H9 (cell line): Measurements from ENCODE around the gene TSC22D4. TPM values are rescaled to one million over a fixed set of nuclear protein-coding genes. Genes with fewer than 3 reads are reported as not detected.

Experiments used
- DNase-seq: peaks from one replicate; pipeline ENCODE4 v3.0.0-alpha.2; 2017
- H2AFZ ChIP-seq: one replicate; pipeline ENCODE4 v1.6.1; 2013; ENCODE audit warnings: mild to moderate bottlenecking, low read length, control low read depth, moderate library complexity
- H2AK5ac ChIP-seq: 2 replicates; pipeline ENCODE4 v1.6.1; 2013; ENCODE audit warnings: low read length, control low read depth, mixed read lengths; ENCODE audit not compliant: insufficient read length
- H2BK120ac ChIP-seq: one replicate; pipeline ENCODE4 v1.6.1; 2013; ENCODE audit warnings: low read depth, mild to moderate bottlenecking, low read length, control low read depth, inconsistent platforms; ENCODE audit not compliant: poor library complexity, severe bottlenecking
- H2BK12ac ChIP-seq: 2 replicates; pipeline ENCODE4 v1.6.1; 2013; ENCODE audit warnings: low read length, control low read depth, mixed read lengths, low read depth; ENCODE audit not compliant: insufficient read length
- H2BK15ac ChIP-seq: 2 replicates; pipeline ENCODE4 v1.6.1; 2013; ENCODE audit warnings: low read depth, low read length, control low read depth
- H2BK20ac ChIP-seq: one replicate; pipeline ENCODE4 v1.6.1; 2013; ENCODE audit warnings: low read depth, mild to moderate bottlenecking, low read length, control low read depth, inconsistent platforms; ENCODE audit not compliant: poor library complexity, severe bottlenecking
- H2BK5ac ChIP-seq: 2 replicates; pipeline ENCODE4 v1.6.1; 2013; ENCODE audit warnings: low read length, control low read depth, mixed read lengths; ENCODE audit not compliant: insufficient read length
- H3K14ac ChIP-seq: 2 replicates; pipeline ENCODE4 v1.6.1; 2013; ENCODE audit warnings: low read length, control low read depth; ENCODE audit not compliant: insufficient read depth
- H3K18ac ChIP-seq: 2 replicates; pipeline ENCODE4 v1.6.1; 2013; ENCODE audit warnings: low read depth, mild to moderate bottlenecking, mixed read lengths, low read length, control low read depth; ENCODE audit not compliant: insufficient read length
- H3K23ac ChIP-seq: 2 replicates; pipeline ENCODE4 v1.6.1; 2013; ENCODE audit warnings: low read length, control low read depth, mixed read lengths, low read depth; ENCODE audit not compliant: insufficient read length
- H3K23me2 ChIP-seq: 2 replicates; pipeline ENCODE4 v1.6.1; 2013; ENCODE audit warnings: low read depth, mild to moderate bottlenecking, mixed read lengths, low read length, control low read depth; ENCODE audit not compliant: insufficient read length, poor library complexity, severe bottlenecking
- H3K27ac ChIP-seq: 2 replicates; pipeline ENCODE4 v1.5.1; 2013; ENCODE audit warnings: low read length, control low read depth, mixed read lengths, low read depth; ENCODE audit not compliant: insufficient read length
- H3K27me3 ChIP-seq: 2 replicates; pipeline ENCODE4 v1.6.1; 2013; ENCODE audit warnings: low read length, control low read depth, inconsistent platforms; ENCODE audit not compliant: insufficient read depth
- H3K4ac ChIP-seq: 2 replicates; pipeline ENCODE4 v1.6.1; 2013; ENCODE audit warnings: low read depth, mild to moderate bottlenecking, control low read depth, inconsistent platforms, low read length, moderate library complexity
- H3K4me1 ChIP-seq: 2 replicates; pipeline ENCODE4 v1.6.1; 2013; ENCODE audit warnings: low read length, control low read depth, inconsistent platforms; ENCODE audit not compliant: insufficient read depth
- H3K4me2 ChIP-seq: 2 replicates; pipeline ENCODE4 v1.6.1; 2013; ENCODE audit warnings: low read length, control low read depth, mixed read lengths; ENCODE audit not compliant: insufficient read length, insufficient read depth
- H3K56ac ChIP-seq: 2 replicates; pipeline ENCODE4 v1.6.1; 2013; ENCODE audit warnings: low read depth, mild to moderate bottlenecking, mixed read lengths, low read length, control low read depth; ENCODE audit not compliant: insufficient read length
- H3K79me1 ChIP-seq: 2 replicates; pipeline ENCODE4 v1.6.1; 2013; ENCODE audit warnings: low read depth, mild to moderate bottlenecking, moderate library complexity, low read length, control low read depth, inconsistent platforms; ENCODE audit not compliant: insufficient read depth, poor library complexity, severe bottlenecking
- H3K79me2 ChIP-seq: 2 replicates; pipeline ENCODE4 v1.6.1; 2013; ENCODE audit warnings: low read length, control low read depth, inconsistent platforms; ENCODE audit not compliant: insufficient read depth
- H3K9ac ChIP-seq: 2 replicates; pipeline ENCODE4 v1.6.1; 2013; ENCODE audit warnings: low read length, control low read depth, mixed read lengths; ENCODE audit not compliant: insufficient read length; ENCODE audit errors: extremely low read depth
- H3K9me3 ChIP-seq: one replicate; pipeline ENCODE4 v1.6.1; 2013; ENCODE audit warnings: low read depth, low read length, inconsistent platforms; ENCODE audit not compliant: control insufficient read depth
- H3T11ph ChIP-seq: one replicate; pipeline ENCODE4 v1.6.1; 2013; ENCODE audit warnings: mild to moderate bottlenecking, low read length, control low read depth, inconsistent platforms
- H4K20me1 ChIP-seq: one replicate; pipeline ENCODE4 v1.6.1; 2013; ENCODE audit not compliant: control insufficient read depth, insufficient read length, insufficient read depth
- H4K5ac ChIP-seq: 2 replicates; pipeline ENCODE4 v1.6.1; 2013; ENCODE audit warnings: low read depth, mild to moderate bottlenecking, mixed read lengths, low read length, control low read depth; ENCODE audit not compliant: insufficient read length
- H4K8ac ChIP-seq: replicated peaks from 2 replicates; pipeline ENCODE4 v1.6.1; 2013; ENCODE audit warnings: low read length, control low read depth, mixed read lengths, low read depth; ENCODE audit not compliant: insufficient read length
- H4K91ac ChIP-seq: 2 replicates; pipeline ENCODE4 v1.6.1; 2013; ENCODE audit warnings: low read depth, mild to moderate bottlenecking, moderate library complexity, mixed read lengths, low read length, control low read depth; ENCODE audit not compliant: insufficient read length
- H3K27ac Mint-ChIP-seq, 3 experiments: 2 replicates in 2 of 3; 3 replicates in 1 of 3; pipeline ENCODE4 v1.8.0; 2020 to 2021; ENCODE audit warnings: mixed read lengths in 3 of 3, mild to moderate bottlenecking in 1 of 3, moderate library complexity in 1 of 3
- H3K27me3 Mint-ChIP-seq: 2 replicates; pipeline ENCODE4 v1.8.0; 2021; ENCODE audit warnings: low read depth, mild to moderate bottlenecking, moderate library complexity, mixed read lengths
- H3K36me3 Mint-ChIP-seq, 3 experiments: 2 replicates in 2 of 3; 3 replicates in 1 of 3; pipeline ENCODE4 v1.8.0; 2020 to 2021; ENCODE audit warnings: low read depth in 3 of 3, mixed read lengths in 3 of 3; ENCODE audit not compliant: insufficient read depth in 1 of 3
- H3K4me1 Mint-ChIP-seq, 2 experiments: 2 replicates each; pipeline ENCODE4 v1.8.0; 2020; ENCODE audit warnings: mixed read lengths in 2 of 2
- H3K4me3 Mint-ChIP-seq, 2 experiments: 2 replicates in 1 of 2; 3 replicates in 1 of 2; pipeline ENCODE4 v1.8.0; 2020 to 2021; ENCODE audit warnings: mild to moderate bottlenecking in 2 of 2, mixed read lengths in 2 of 2, moderate library complexity in 1 of 2
- H3K9me3 Mint-ChIP-seq, 2 experiments: 2 replicates in 1 of 2; 3 replicates in 1 of 2; pipeline ENCODE4 v1.8.0; 2020; ENCODE audit warnings: mild to moderate bottlenecking in 2 of 2, mixed read lengths in 2 of 2, moderate library complexity in 1 of 2
- WGBS: extraction: QIAGEN DNeasy Blood & Tissue Kit; methylation state at CpG from one replicate; pipeline ENCODE4 v1.1.7; 2013; ENCODE audit warnings: missing lambda C conversion rate, low lambda C conversion rate, mixed read lengths; ENCODE audit not compliant: insufficient read length; ENCODE audit errors: extremely low coverage; 5-methylcytosine and 5-hydroxymethylcytosine counted together
- total RNA-seq: library from RNA; stranded (reverse); gene quantifications from 2 replicates; pipeline ENCODE4 v1.2.1, GENCODE V29; 2021
- TF ChIP-seq, protein P1 (sequence below): fragments of 200-600 bp; sonication (generic); conservative IDR thresholded peaks from 3 replicates; pipeline ENCODE4 v1.8.0; 2021; ENCODE audit warnings: antibody characterized with exemption, mild to moderate bottlenecking

The TSC22D4 gene
- total RNA-seq, 1 experiment from 2014 or later, result 17.5 TPM

DNA sequence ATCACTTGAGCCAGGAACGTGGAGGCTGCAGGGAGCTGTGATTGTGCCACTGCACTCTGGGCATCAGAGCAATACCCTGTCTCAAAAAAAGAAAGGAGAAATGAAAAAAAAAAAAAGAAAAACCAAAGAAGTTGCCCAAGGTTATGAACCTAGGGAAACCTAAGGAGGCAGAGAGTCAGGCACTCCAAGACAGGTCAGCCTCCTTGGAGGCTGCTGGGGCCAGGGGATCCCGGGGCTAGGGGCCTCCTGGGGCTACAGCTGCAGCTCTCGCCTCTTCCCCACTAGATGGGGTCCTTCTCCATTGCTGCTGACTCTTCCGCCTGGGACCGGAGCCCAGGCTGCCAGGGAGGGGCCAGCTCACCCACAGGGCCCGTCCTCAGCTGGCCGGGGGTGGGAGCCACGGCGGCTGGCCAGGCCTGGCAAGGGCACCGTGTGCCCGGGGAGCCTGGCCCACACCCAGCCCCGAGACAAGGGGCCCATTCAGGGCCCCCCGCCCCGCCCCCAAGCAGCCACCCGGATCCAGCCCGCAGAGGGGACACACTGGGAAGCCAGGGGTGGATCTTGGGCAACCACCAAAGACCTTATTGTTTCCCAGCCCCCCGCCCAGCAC lies 13.2 kb downstream of the TSC22D4 start:
- no peak overlapping the region for H3K18ac ChIP-seq
- no peaks in the 10 kb centered on the region for H3K23me2 ChIP-seq
- H3K36me3 Mint-ChIP-seq, result peaks cover 0 to 3% (median 0%) of the 10 kb centered on the region in 3 experiments; a peak in 1 of 7 replicates
- H3K79me1 ChIP-seq, result no peaks in the 10 kb centered on the region
- no peaks in the 10 kb centered on the region for H3K27me3 ChIP-seq
- H2BK5ac ChIP-seq, result no peak overlapping the region
- H3K27ac Mint-ChIP-seq, result no peak overlapping the region
- no peak overlapping the region for H2AFZ ChIP-seq
- H3K27me3 Mint-ChIP-seq, result peaks cover 7% of the 10 kb centered on the region
- no peak overlapping the region for H3K23ac ChIP-seq
- no peaks in the 10 kb centered on the region for H3K4me1 ChIP-seq
- H4K5ac ChIP-seq, result no peak overlapping the region
- peak overlapping the region; percentile 10 for H3K4me2 ChIP-seq
- no peak overlapping the region for H2BK15ac ChIP-seq
- H2AK5ac ChIP-seq, result no peak overlapping the region
- H2BK20ac ChIP-seq, result no peak overlapping the region
- WGBS, result no CpG with 5 or more reads among the region's 17 CpGs
- H3K4me1 Mint-ChIP-seq, result peaks cover 8 to 14% of the 10 kb centered on the region in 2 experiments; a peak in 3 of 4 replicates
- H4K20me1 ChIP-seq, result peaks cover 4% of the 10 kb centered on the region
- H3T11ph ChIP-seq, result no peak overlapping the region
- H4K91ac ChIP-seq, result no peak overlapping the region
- no peak overlapping the region for H3K14ac ChIP-seq
- no peak overlapping the region for H3K9ac ChIP-seq
- no peak overlapping the region for H3K27ac ChIP-seq
- TF ChIP-seq, protein P1, sequence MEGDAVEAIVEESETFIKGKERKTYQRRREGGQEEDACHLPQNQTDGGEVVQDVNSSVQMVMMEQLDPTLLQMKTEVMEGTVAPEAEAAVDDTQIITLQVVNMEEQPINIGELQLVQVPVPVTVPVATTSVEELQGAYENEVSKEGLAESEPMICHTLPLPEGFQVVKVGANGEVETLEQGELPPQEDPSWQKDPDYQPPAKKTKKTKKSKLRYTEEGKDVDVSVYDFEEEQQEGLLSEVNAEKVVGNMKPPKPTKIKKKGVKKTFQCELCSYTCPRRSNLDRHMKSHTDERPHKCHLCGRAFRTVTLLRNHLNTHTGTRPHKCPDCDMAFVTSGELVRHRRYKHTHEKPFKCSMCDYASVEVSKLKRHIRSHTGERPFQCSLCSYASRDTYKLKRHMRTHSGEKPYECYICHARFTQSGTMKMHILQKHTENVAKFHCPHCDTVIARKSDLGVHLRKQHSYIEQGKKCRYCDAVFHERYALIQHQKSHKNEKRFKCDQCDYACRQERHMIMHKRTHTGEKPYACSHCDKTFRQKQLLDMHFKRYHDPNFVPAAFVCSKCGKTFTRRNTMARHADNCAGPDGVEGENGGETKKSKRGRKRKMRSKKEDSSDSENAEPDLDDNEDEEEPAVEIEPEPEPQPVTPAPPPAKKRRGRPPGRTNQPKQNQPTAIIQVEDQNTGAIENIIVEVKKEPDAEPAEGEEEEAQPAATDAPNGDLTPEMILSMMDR, result peak; percentile 78
- H3K4me3 Mint-ChIP-seq, result 0 out of 5 replicates have a peak overlapping the region, but pooled peaks of 1 of the 2 experiments have one; percentile 14
- H3K56ac ChIP-seq, result no peak overlapping the region
- peak; percentile 80 for DNase-seq
- no peaks in the 10 kb centered on the region for H3K79me2 ChIP-seq
- no peak overlapping the region for H4K8ac ChIP-seq
- no peaks in the 10 kb centered on the region for H3K9me3 ChIP-seq
- no peaks in the 10 kb centered on the region for H3K9me3 Mint-ChIP-seq
- no peak overlapping the region for H2BK12ac ChIP-seq
- no peak overlapping the region for H2BK120ac ChIP-seq
- no peak overlapping the region for H3K4ac ChIP-seq
